Measurements from ENCODE around the gene GNMT. TPM values are rescaled to one million over a fixed set of nuclear protein-coding genes. Genes with fewer than 3 reads are reported as not detected.

Gene GNMT
- total and polyA plus RNA-seq, 2 of the 8 experiments (the other 6 are each of a cell fraction or from before 2014, with no cell fraction given), result 1.8 to 3.4 TPM

- POLR2A ChIA-PET (ENCODE audit: partially characterized antibody), result interaction anchor here (0.8 to 2.0 kb wide), 5 partner anchors 11 to 23 kb away, joined by 3 to 11 read pairs (median 4); partner anchors contain the start of gene RRP36
- Histone ChIP-seq H3K4me3 (ENCODE audit: extremely low read depth in 1 of 4, insufficient read depth in 2 of 4, low read depth in 3 of 4, low read length in 4 of 4) (no peak overlapping the region), H2AFZ (ENCODE audit: low read length) (no peak overlapping the region), H3K18ac (ENCODE audit: extremely low read depth, low read length) (no peak overlapping the region), H3K14ac (ENCODE audit: insufficient read length) (no peak overlapping the region), H2BK5ac (ENCODE audit: low read depth, low read length) (no peak overlapping the region), H3K9me3 (ENCODE audit: insufficient read depth in 2 of 2, low read depth in 1 of 2, low read length in 1 of 2) (no peaks in the 10 kb centered on the region), H2AK5ac (ENCODE audit: low read depth, low read length) (no peak overlapping the region), H3K36me3 (ENCODE audit: control insufficient read depth in 2 of 4, insufficient read depth in 4 of 4, low read length in 3 of 4) (peaks cover 9 to 44% (median 28%) of the 10 kb centered on the region in 4 experiments), H3K4me1 (replicated peaks in 1 of 4; ENCODE audit: control insufficient read depth in 3 of 4, insufficient read depth in 4 of 4, low read length in 3 of 4) (no peaks in the 10 kb centered on the region), H3K4me2 (ENCODE audit: insufficient read depth in 1 of 2, low read depth in 2 of 2, low read length in 2 of 2) (no peak overlapping the region), H2BK120ac (replicated peaks; ENCODE audit: low read depth, low read length) (no peak overlapping the region), H3K56ac (replicated peaks; ENCODE audit: insufficient read length, low read depth, low read length) (no peak overlapping the region), H3K27ac (ENCODE audit: low read depth, low read length) (no peak overlapping the region), H3K9ac (replicated peaks in 1 of 4; ENCODE audit: extremely low read depth in 1 of 4, low read depth in 3 of 4, low read length in 3 of 4) (no peak overlapping the region), H3K4ac (replicated peaks; ENCODE audit: insufficient read length, low read depth, low read length) (no peak overlapping the region), H2BK20ac (ENCODE audit: low read length) (no peak overlapping the region), H4K91ac (replicated peaks; ENCODE audit: insufficient read length, low read length) (no peak overlapping the region), H4K20me1 (replicated peaks in 1 of 2; ENCODE audit: control insufficient read depth in 1 of 2, insufficient read depth in 2 of 2, low read length in 2 of 2) (peaks cover 0 to 14% of the 10 kb centered on the region in 2 experiments), H3K79me1 (ENCODE audit: low read depth, low read length) (peaks cover 3% of the 10 kb centered on the region), H3K27me3 (replicated peaks in 1 of 4; ENCODE audit: control insufficient read depth in 3 of 4, extremely low read depth in 1 of 4, insufficient read depth in 3 of 4, low read length in 3 of 4) (no peaks in the 10 kb centered on the region), H4K8ac (ENCODE audit: extremely low read depth, insufficient read depth, low read length) (no peak overlapping the region), H3K23ac (ENCODE audit: insufficient read length) (no peak overlapping the region), H4K5ac (ENCODE audit: insufficient read length, low read depth, low read length) (no peak overlapping the region), H3K23me2 (ENCODE audit: low read depth, low read length) (no peaks in the 10 kb centered on the region), H2BK15ac (ENCODE audit: low read length) (no peak overlapping the region), H2BK12ac (ENCODE audit: low read depth, low read length) (no peak overlapping the region), H3K79me2 (ENCODE audit: control insufficient read depth in 1 of 2, insufficient read depth in 2 of 2, low read length in 2 of 2) (no peaks in the 10 kb centered on the region)
- no peak for FAIRE-seq
- TF ChIP-seq RNF2 (IDR thresholded peaks at IDR 0.05; ENCODE audit: borderline replicate concordance, low read depth, low read length, missing control alignments, poor library complexity, severe bottlenecking), result no peak
- TF ChIP-seq SIN3A (conservative IDR thresholded peaks at IDR 0.05 in 1 of 2, IDR thresholded peaks at IDR 0.05 in 1 of 2; ENCODE audit: low read depth in 1 of 2, low read length in 2 of 2), result no peak
- no peak for TF ChIP-seq RAD21 (IDR thresholded peaks at IDR 0.05 in 1 of 2, conservative IDR thresholded peaks at IDR 0.05 in 1 of 2; ENCODE audit: low read depth in 2 of 2, low read length in 2 of 2)
- 89% methylated on average over 11 of the region's 11 CpGs; no CpG with 5 or more reads in 1 of the 2 experiments for WGBS, 2 experiments (ENCODE audit: extremely low coverage in 1 of 2, insufficient coverage in 1 of 2, insufficient read length in 1 of 2, insufficient replicate concordance in 2 of 2, low coverage in 1 of 2, low lambda C conversion rate in 2 of 2, missing lambda C conversion rate in 1 of 2)
- CTCF ChIA-PET (ENCODE audit: partially characterized antibody), result interaction anchor here (0.5 to 6.0 kb wide), 11 partner anchors 9 to 359 kb away, joined by 3 to 33 read pairs (median 4); partner anchors contain the start of gene RRP36
- DNase-seq (ENCODE audit: low read depth in 1 of 2, low spot score in 2 of 2), result no peak
Measured at GRCh38 chr6:43006251-43006650, 45.7 kb downstream of the GNMT start.

Data from H1 (cell line).